K562 (cell line): Measurements from ENCODE around the gene FERMT3.
A peak's percentile ranks its signal among the peaks of the same experiment; 100 is the strongest.

Experiments used
- ATF1 ChIP-seq, 2 experiments: fragments of 450-650 bp in 1 of 2; IDR thresholded peaks; 2 replicates each; pipeline ENCODE4 v1.6.1; 2016; ENCODE audit warnings: missing compliant biosample characterization in 1 of 2, missing genetic modification characterization in 1 of 2
- CC2D1A ChIP-seq: fragments of 450-650 bp; IDR thresholded peaks from 2 replicates; pipeline ENCODE4 v1.6.1; 2017; ENCODE audit warnings: mild to moderate bottlenecking
- CREB1 ChIP-seq, 2 experiments: sonication (generic) in 1 of 2; formaldehyde crosslinking in 1 of 2; IDR thresholded peaks; 2 replicates each; pipeline versions ENCODE4 v1.6.1 to v1.8.0; 2012 to 2022; ENCODE audit warnings: inconsistent platforms in 1 of 2, mild to moderate bottlenecking in 1 of 2, missing genetic modification reagents in 1 of 2, moderate library complexity in 1 of 2
- CTCF ChIP-seq, 3 experiments: IDR thresholded peaks in 2 of 3; conservative IDR thresholded peaks in 1 of 3; 2 replicates each; pipeline ENCODE4 v1.5.1; 2011 to 2012; ENCODE audit warnings: low read length in 3 of 3, mild to moderate bottlenecking in 3 of 3, control low read depth in 2 of 3, improper control_type of control experiment in 1 of 3, inconsistent platforms in 1 of 3, low read depth in 1 of 3, mixed read lengths in 1 of 3, moderate library complexity in 1 of 3; ENCODE audit not compliant: insufficient read depth in 2 of 3
- FOXJ3 ChIP-seq: sonication (generic); formaldehyde crosslinking; IDR thresholded peaks from 2 replicates; pipeline ENCODE4 v1.4.0; 2020; ENCODE audit warnings: mild to moderate bottlenecking, missing genetic modification reagents
- MAX ChIP-seq: sonication (generic); formaldehyde crosslinking; IDR thresholded peaks from 2 replicates; pipeline ENCODE4 v1.9.0; 2022; ENCODE audit warnings: mild to moderate bottlenecking, missing genetic modification reagents
- MAZ ChIP-seq, 2 experiments: fragments of 450-650 bp in 1 of 2; sonication (generic) in 1 of 2; formaldehyde crosslinking; IDR thresholded peaks in 1 of 2; conservative IDR thresholded peaks in 1 of 2; 2 replicates each; pipeline versions ENCODE4 v1.4.0 to v1.5.0; 2020; ENCODE audit warnings: mild to moderate bottlenecking in 1 of 2, missing genetic modification reagents in 1 of 2
- POLR2A ChIP-seq: fragments of 450-650 bp; conservative IDR thresholded peaks from 2 replicates; pipeline ENCODE4 v1.6.1; 2016
- POLR2AphosphoS2 ChIP-seq: IDR thresholded peaks from 2 replicates; pipeline ENCODE4 v1.6.1; 2012; ENCODE audit warnings: low read length, improper control_type of control experiment
- SOX6 ChIP-seq: fragments of 450-650 bp; IDR thresholded peaks from 2 replicates; pipeline ENCODE4 v1.6.1; 2014; ENCODE audit warnings: mild to moderate bottlenecking
- TEAD4 ChIP-seq, 2 experiments: sonication (generic) in 1 of 2; formaldehyde crosslinking in 1 of 2; IDR thresholded peaks; 2 replicates each; pipeline versions ENCODE4 v1.6.1 to v1.8.0; 2012 to 2022; ENCODE audit warnings: borderline replicate concordance in 1 of 2, inconsistent platforms in 1 of 2, low read length in 1 of 2, mild to moderate bottlenecking in 1 of 2, missing genetic modification reagents in 1 of 2
- ZNF212 ChIP-seq: fragments of 450-650 bp; formaldehyde crosslinking; IDR thresholded peaks from 2 replicates; pipeline ENCODE4 v1.4.0; 2020; ENCODE audit warnings: mild to moderate bottlenecking
- ZNF274 ChIP-seq: IDR thresholded peaks from 2 replicates; pipeline ENCODE4 v1.6.1; 2011; ENCODE audit warnings: low read depth, mild to moderate bottlenecking, low read length, moderate library complexity, borderline replicate concordance
- TF ChIP-seq, protein P1 (sequence below), 2 experiments: fragments of 450-650 bp; formaldehyde crosslinking in 1 of 2; IDR thresholded peaks; 2 replicates each; pipeline versions ENCODE4 v1.4.0 to v1.6.1; 2014 to 2020; ENCODE audit warnings: mild to moderate bottlenecking in 2 of 2, borderline replicate concordance in 1 of 2, low read depth in 1 of 2

GRCh38 chr11:64260147-64260708 is 53.7 kb downstream of the FERMT3 start:
- TF ChIP-seq FOXJ3 (CRISPR knock-in tag): no peak
- TF ChIP-seq SOX6: no peak
- TF ChIP-seq POLR2A: 0 out of 2 replicates have a peak, but pooled peaks have one; percentile 11
- no peak for TF ChIP-seq ZNF212 (CRISPR knock-in tag)
- no peak for TF ChIP-seq ZNF274
- no peak for TF ChIP-seq TEAD4 (IDR thresholded peaks at IDR 0.05; ENCODE audit: low read length)
- no peak for TF ChIP-seq TEAD4 (CRISPR knock-in tag; IDR thresholded peaks at IDR 0.05; ENCODE audit: borderline replicate concordance)
- TF ChIP-seq CC2D1A: no peak
- no peak for TF ChIP-seq CTCF (IDR thresholded peaks at IDR 0.05 in 2 of 3, conservative IDR thresholded peaks at IDR 0.05 in 1 of 3; ENCODE audit: insufficient read depth in 2 of 3, low read depth in 1 of 3, low read length in 3 of 3)
- no peak for TF ChIP-seq MAZ (CRISPR knock-in tag; conservative IDR thresholded peaks at IDR 0.05 in 1 of 2, IDR thresholded peaks at IDR 0.05 in 1 of 2)
- no peak for TF ChIP-seq CREB1 (IDR thresholded peaks at IDR 0.05)
- TF ChIP-seq CREB1 (CRISPR knock-in tag; IDR thresholded peaks at IDR 0.05): no peak
- no peak for TF ChIP-seq MAX (CRISPR knock-in tag)
- TF ChIP-seq POLR2AphosphoS2: no peak
- TF ChIP-seq, protein P1, sequence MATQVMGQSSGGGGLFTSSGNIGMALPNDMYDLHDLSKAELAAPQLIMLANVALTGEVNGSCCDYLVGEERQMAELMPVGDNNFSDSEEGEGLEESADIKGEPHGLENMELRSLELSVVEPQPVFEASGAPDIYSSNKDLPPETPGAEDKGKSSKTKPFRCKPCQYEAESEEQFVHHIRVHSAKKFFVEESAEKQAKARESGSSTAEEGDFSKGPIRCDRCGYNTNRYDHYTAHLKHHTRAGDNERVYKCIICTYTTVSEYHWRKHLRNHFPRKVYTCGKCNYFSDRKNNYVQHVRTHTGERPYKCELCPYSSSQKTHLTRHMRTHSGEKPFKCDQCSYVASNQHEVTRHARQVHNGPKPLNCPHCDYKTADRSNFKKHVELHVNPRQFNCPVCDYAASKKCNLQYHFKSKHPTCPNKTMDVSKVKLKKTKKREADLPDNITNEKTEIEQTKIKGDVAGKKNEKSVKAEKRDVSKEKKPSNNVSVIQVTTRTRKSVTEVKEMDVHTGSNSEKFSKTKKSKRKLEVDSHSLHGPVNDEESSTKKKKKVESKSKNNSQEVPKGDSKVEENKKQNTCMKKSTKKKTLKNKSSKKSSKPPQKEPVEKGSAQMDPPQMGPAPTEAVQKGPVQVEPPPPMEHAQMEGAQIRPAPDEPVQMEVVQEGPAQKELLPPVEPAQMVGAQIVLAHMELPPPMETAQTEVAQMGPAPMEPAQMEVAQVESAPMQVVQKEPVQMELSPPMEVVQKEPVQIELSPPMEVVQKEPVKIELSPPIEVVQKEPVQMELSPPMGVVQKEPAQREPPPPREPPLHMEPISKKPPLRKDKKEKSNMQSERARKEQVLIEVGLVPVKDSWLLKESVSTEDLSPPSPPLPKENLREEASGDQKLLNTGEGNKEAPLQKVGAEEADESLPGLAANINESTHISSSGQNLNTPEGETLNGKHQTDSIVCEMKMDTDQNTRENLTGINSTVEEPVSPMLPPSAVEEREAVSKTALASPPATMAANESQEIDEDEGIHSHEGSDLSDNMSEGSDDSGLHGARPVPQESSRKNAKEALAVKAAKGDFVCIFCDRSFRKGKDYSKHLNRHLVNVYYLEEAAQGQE (IDR thresholded peaks at IDR 0.05; ENCODE audit: borderline replicate concordance): no peak
- TF ChIP-seq, protein P1 (CRISPR knock-in tag; IDR thresholded peaks at IDR 0.05; ENCODE audit: low read depth): no peak
- no peak for TF ChIP-seq ATF1 (CRISPR knock-in tag; IDR thresholded peaks at IDR 0.05)
- no peak for TF ChIP-seq ATF1 (tag; IDR thresholded peaks at IDR 0.05)
